Anterior cingulate cortex (tissue), 58 donors: ENCODE results near the gene HMBS.

ENCODE experiments used
- DNase-seq, 58 donors: peaks; one replicate each; lab custom pipeline; 2025; lab: John Stamatoyannopoulos, UW

The HMBS gene

DNA sequence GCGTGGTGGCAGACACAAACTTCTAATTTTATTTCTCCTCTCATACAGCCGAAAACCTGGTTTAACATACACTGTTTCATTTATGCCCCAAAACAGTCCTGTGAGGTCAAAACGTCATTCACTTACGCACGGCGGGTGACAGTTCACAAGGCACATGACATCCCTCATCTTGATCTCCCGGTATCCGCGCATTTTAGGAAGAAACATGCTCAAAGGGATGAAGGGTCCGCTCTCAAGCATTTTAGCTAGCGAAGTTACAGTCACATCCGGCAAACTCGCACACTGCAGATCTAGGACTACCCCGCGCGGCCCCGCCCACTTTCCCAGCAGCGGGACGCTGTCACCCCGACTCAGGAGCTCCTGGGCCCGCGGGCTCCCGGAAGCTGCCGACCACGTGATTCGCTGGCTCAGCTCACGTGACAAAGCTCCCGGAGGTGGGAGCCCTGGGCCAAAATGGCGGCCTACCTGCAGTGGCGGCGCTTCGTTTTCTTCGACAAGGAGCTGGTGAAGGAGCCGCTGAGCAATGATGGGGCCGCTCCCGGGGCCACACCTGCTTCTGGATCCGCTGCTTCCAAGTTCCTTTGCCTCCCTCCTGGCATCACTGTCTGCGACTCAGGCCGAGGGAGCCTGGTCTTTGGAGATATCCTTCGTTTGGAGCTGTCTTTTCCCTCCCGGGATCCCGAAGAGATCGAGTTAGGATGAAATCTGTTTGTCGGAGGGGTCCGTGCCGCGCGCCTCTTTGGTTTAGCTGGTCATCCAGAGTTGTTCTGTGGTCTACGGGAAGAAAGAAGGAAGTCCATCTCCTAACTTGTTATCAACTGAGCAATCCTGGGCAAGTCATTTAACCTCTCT, 17.1 kb upstream of the HMBS start, which contains the start of gene VPS11:
Gene VPS11 (plus strand): TSS at position 448 of the 852 bp plus-strand sequence. CDS start 6 bp downstream, at position 454.
- DNase-seq, result peak; percentile 45 to 98 (median 94)

DNA sequence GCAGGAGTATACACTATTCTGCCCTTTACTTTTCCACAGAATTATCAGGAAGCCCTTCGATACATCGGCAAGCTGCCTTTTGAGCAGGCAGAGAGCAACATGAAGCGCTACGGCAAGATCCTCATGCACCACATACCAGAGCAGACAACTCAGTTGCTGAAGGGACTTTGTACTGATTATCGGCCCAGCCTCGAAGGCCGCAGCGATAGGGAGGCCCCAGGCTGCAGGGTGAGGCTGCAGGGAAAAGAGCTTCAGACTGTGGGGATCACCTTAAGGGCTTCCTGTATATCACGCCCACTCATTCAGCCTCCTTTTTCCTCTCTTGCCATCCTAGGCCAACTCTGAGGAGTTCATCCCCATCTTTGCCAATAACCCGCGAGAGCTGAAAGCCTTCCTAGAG, 6.8 kb upstream of the HMBS start:
- DNase-seq, result no peak

DNA sequence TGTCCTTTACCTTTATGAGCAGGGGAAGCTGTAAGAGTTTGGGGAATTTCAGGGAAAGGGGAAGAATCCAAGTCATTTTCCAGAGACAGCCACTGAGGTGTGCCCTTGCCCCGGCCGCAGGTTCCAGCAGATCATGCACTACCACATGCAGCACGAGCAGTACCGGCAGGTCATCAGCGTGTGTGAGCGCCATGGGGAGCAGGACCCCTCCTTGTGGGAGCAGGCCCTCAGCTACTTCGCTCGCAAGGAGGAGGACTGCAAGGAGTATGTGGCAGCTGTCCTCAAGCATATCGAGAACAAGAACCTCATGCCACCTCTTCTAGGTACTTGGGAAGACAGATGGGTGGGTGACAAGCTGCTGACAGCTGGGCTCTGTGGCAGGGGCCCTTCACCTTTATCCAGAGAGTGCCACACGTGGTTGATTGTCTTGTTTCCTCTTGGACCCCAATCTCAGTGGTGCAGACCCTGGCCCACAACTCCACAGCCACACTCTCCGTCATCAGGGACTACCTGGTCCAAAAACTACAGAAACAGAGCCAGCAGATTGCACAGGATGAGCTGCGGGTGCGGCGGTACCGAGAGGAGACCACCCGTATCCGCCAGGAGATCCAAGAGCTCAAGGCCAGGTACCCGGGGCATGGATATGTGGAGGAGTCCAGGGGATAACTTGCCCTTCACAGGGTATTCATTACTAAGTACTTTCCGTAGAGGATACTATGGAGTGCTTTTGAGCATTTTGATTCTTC, 5.8 kb upstream of the HMBS start:
- DNase-seq, result no peak

DNA sequence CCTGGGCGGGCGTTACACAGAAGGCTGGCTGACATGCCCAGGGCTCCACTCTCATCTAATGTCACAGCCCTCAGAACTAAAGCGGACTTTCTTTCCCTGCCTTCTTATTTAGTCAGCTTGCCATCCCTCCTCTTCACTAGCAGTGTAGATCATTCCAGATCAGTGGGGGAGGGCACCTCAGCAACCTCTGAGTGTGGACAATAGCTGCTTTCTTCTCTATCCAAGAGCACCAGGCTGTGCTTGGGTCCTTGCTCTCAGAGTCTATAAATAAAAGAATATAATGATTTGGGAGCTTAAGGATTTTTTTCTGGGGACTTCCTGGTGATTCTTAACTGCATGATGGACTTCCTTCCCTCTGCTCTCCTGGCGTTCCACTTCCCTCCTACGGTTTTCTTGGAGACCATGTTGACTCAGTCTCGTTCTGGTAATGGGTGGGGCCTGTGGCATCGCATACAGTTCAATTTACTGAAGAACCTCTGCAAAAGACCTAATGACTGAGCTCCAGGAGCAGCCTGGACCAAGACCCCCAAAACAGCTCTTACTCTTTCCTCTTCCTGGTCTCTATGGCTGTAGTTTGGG, 2.9 kb upstream of the HMBS start:
- DNase-seq, result peak in 34 of 58 donors; percentile 12 to 77 (median 52)

DNA sequence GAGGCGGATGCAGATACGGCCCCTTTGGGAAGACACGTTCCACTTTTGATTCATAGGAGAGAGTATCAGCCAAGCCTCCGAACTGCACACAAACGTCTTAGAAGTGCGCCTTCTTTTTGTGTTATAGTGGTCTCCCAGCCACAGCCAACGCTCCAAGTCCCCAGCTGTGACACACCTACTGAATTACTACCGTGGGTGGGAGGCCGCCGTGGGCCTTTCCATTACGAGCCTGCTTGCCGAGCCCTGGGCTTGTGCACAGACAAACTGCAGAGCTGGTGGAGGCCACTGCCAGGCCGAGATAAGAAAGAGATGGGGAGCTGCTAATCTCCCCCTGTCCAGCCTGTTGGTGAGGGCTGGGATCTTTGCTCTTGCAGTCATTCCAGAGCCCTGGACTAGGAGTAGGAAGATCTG, 761 bp downstream of the HMBS start:
- DNase-seq, result peak in 3 of 58 donors; percentile 48 to 59 (median 56)

DNA sequence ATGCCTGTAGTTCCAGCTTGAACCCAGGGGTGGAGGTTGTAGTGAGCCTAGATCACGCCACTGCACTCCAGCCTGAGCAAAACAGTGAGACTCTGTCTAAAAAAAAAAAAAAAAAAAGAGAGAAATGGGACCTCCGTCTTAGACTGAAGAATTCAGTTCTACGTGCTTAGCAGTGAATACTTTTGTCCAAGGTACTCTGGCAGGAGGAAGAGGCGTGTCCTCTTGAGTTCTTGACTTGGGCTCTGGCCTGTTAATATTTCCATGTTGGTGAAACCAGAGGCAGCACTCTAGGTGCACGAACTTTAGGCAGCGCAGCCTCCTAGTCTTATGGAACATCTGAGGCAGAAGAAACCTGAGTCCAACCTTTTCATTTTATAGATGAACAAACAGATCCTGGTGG, 2.4 kb downstream of the HMBS start:
- DNase-seq, result no peak

DNA sequence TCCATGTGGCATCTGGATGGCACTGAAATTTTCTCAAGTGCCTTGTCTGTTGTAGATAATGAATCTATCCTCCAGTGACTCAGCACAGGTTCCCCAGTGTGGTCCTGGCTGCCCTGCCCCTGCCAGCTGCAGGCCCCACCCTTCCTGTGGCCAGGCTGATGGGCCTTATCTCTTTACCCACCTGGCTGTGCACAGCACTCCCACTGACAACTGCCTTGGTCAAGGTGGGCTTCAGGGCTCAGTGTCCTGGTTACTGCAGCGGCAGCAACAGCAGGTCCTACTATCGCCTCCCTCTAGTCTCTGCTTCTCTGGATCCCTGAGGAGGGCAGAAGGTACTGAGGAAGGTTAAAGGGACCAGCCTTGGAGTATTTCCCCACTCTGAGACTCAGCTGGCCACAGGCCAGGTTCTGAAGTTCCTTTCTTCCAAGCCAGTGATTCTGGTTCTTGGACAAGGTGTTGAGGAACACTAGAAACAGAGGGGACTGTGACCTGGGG, 3.1 kb downstream of the HMBS start:
- DNase-seq, result no peak

DNA sequence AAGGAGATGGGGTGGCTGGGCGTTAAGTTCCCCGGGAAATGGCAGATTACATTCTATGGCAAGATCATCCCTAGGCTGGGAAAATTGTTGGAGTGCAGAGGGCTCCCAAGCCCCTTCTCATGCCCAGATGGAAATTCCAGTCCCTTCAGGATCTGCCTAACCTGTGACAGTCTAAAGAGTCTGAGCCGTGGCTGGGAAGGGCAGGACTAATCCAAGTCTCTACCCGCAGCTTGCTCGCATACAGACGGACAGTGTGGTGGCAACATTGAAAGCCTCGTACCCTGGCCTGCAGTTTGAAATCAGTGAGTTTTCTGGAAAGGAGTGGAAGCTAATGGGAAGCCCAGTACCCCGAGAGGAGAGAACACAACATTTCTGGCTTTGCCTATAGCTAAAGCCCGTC, 3.7 kb downstream of the HMBS start:
- DNase-seq, result no peak

DNA sequence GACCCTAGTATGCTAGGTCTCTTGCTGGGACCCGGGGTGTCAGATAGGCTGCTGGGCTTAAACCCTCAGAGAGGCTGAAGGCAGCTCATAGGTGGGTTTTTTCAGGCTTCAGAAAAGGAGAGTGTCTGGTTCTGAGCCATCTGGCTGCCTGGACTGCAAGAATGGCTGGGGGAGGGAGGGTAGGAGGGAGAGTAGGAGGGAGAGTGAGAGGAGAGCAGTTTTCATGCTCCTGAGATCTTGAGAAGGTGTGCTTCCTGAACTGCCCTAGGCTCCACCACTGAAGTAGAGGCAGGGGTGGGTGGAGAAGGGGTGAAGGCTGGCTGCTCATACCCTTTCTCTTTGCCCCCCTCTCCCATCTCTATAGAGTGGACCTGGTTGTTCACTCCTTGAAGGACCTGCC, 4.6 kb downstream of the HMBS start:
- DNase-seq, result no peak

DNA sequence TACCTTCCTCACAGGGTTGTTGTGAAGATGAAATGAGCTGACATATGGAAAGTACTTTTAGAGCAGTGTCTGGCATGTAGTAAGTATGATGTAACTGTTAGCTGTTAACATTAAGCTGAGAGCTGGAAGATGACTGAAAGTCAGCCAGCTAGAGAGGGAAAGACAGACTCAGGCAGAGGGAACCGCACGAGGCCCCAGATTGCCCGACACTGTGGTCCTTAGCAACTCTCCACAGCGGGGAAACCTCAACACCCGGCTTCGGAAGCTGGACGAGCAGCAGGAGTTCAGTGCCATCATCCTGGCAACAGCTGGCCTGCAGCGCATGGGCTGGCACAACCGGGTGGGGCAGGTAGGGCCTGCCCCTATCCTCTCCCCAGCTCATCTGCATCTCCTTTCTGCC, 6.5 kb downstream of the HMBS start:
- DNase-seq, result peak in 1 of 58 donors; percentile 15

DNA sequence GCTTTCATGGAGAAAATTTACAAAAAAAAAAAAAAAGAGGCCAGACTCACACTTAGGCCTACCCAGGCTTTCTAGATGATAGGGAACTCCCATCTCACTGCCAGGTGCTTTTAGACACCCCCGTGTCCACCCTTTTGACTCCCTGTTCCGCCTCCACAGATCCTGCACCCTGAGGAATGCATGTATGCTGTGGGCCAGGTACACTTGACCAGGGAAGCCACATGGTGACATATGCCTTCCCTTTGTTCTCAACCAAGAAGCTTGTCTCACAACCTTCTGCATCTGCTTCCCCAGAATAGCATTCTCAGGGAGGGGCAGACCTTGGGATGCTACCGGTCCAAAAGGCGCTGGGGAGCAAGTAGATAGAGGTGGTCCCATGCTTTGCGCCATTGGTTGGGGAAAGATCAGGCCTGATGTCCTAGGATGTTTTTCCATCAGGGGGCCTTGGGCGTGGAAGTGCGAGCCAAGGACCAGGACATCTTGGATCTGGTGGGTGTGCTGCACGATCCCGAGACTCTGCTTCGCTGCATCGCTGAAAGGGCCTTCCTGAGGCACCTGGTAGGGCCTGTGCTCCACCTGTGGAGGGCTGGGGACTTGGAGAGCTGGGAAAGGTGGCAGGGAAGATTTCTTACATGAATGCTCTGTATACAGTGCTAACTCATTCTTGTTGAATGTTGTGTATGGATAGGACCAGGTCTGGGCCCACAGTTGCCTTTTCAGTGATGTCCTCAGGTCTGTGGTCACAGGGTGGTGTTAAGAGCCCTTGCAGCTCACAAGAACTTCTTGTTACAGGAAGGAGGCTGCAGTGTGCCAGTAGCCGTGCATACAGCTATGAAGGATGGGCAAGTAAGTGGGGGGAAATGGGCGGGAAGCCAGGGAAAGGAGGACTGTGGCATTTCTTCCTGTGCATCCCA, 7.5 kb downstream of the HMBS start:
- no peak for DNase-seq

DNA sequence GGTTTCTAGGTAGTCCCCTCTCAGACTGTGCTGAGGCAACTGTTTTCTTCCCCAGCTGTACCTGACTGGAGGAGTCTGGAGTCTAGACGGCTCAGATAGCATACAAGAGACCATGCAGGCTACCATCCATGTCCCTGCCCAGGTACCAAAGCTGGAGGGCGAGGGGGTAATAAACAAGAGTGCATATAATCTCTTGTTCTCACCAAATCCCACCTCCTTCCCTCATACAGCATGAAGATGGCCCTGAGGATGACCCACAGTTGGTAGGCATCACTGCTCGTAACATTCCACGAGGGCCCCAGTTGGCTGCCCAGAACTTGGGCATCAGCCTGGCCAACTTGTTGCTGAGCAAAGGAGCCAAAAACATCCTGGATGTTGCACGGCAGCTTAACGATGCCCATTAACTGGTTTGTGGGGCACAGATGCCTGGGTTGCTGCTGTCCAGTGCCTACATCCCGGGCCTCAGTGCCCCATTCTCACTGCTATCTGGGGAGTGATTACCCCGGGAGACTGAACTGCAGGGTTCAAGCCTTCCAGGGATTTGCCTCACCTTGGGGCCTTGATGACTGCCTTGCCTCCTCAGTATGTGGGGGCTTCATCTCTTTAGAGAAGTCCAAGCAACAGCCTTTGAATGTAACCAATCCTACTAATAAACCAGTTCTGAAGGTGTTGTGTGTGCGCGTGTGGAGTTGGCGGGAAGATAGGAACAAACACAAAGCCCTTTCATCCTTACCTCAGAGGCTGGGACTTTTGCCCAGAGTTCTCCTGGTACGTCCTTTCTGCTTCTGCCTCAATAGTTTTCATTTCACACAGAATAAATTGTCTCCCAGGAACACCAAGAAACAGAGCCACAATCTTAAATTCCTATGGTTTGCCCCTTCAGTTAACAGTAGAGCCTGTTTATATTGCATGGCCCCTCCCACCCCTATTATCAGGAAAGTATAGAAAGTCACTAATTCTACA, 8.5 kb downstream of the HMBS start:
- peak in 2 of 58 donors; percentile 10 for DNase-seq

DNA sequence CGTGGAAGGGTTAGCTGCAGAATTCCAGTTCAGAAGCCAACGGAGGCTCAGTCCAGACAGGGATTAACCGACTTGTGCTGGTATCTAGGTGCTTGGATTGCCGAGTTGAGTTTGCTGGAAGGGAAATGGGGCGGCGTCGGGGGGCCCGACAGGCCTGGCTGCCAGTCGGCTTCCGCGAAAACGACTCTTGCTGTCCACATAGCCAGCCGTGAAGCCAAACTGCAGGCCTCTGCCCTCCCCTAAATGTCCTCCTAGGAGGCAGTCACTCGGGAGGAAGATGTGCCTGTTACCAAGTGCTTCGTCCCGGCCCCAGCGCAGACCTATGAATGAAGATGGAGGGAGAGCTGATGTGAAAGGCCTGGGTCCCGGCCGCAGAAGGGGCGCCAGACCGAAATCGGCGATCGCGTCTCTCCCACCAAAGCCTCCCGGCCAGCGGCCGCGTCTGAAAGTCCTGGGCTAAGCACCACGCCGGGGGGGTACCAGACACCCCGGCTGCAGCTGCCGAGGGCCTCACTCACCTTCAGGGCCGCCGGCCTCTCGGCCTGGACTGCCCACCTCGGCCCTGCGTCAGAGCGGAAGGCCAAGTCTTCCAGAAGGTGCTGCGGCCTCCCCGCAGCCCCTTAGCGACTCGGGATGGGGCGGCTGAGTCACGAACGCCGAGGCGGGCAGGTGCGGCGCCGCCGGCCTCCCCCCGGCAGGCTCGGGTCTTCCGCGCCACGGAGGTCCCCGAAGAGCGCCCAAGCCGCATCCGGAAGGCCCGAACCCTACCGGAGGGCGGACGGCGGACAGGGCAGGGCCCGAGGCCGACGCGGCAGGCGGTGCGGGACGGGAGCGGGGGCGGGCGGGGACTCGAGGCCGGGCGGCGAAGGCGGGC, 9.5 kb downstream of the HMBS start:
- peak in 7 of 58 donors; percentile 17 to 61 (median 31) for DNase-seq

DNA sequence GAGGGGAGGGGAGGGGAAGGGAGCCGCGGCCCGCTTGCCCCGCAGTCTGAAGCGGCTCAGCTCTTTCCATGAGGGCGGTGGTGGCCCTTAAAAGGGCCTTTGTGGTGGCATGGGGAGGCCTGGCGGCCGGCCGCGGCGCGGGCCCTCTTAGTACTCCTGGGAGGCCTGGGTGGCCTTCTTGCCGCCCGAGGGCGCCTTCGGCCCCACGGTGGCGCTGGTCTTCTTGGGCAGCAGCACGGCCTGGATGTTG, 10.1 kb downstream of the HMBS start:
- peak in 37 of 58 donors; percentile 46 to 84 (median 75) for DNase-seq

DNA sequence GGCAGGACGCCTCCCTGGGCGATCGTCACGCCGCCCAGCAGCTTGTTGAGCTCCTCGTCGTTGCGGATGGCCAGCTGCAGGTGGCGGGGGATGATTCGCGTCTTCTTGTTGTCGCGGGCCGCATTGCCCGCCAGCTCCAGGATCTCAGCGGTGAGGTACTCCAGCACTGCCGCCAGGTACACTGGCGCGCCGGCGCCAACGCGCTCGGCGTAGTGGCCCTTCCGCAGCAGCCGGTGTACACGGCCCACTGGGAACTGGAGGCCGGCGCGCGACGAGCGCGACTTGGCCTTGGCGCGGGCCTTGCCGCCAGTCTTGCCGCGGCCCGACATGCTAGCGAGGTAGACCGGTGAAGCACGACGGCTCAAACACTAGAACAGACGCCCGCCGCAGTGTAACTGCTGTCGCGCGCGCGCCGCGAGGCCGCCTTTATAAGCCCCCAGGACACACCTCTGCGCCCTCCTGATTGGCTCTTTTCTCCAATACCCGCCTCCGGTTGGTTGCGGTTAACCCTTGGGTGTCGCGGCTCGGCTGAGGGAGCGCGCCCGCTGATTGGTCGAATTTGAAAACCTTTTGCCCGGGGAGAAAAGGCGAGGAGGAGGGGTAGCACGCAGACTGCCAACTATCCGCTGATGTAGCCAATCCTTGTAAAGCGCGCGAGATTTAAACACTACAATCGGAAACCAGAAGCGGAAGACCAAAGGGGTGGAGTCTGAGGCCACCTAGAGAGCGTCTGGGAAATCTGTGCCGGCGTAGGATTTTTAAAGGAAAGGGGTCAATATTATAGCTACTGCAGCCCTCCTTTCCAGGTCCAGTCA, 10.6 kb downstream of the HMBS start:
- DNase-seq, result peak; percentile 93 to 100 (median 99)

DNA sequence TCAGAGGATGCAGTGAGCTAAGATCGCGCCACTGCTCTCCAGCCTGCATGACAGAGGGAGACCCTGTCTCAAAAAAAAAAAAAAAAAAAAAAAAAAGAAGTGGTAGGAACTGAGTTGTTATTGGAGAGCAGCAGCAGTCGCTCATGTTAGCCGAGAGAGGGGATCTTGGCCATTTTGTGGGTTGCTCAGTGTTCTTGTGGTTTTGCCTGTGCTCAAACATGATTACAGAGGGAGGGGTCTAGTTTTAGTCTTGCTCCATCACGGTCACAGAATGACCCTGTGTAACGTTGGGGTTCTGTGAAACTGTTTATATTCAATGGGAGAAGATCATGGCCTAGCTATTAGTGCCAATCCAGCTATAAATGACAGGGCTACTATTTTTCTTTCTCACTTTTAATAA, 15.0 kb downstream of the HMBS start:
- no peak for DNase-seq
